ENCODE measurements around the gene ZNF346.

- TF ChIP-seq CTCF (IDR thresholded peaks at IDR 0.05) (no peak), POLR2A (IDR thresholded peaks at IDR 0.05) (no peak)
These were observed 37.0 kb upstream of the ZNF346 start for GRCh38 chr5:176985516-176985915.

All from lower leg skin (tissue), 3 donors.